Hepatocyte (in vitro differentiated cells): ENCODE results near the gene MEG3.

ENCODE experiments used
- CTCF ChIP-seq: fragments of 200-600 bp; sonication (generic); IDR thresholded peaks from 2 replicates; pipeline ENCODE4 v1.5.1; 2016; ENCODE audit warnings: antibody characterized with exemption, mild to moderate bottlenecking; ENCODE audit not compliant: poor library complexity
- EZH2 ChIP-seq: fragments of 200-600 bp; sonication (generic); IDR thresholded peaks from 2 replicates; pipeline ENCODE4 v1.6.1; 2016; ENCODE audit warnings: antibody characterized with exemption, mild to moderate bottlenecking, borderline replicate concordance
- EZH2phosphoT487 ChIP-seq: fragments of 200-600 bp; sonication (generic); IDR thresholded peaks from one replicate; pipeline ENCODE4 v1.6.1; 2018; ENCODE audit warnings: antibody characterized with exemption, mild to moderate bottlenecking, low read depth, moderate library complexity; ENCODE audit not compliant: unreplicated experiment, severe bottlenecking

GRCh38 chr14:100785626-100786025 lies 40.3 kb upstream of the MEG3 start:
- no peak for TF ChIP-seq CTCF
- TF ChIP-seq EZH2 = no peak
- no peak for TF ChIP-seq EZH2phosphoT487
